Mucosa of rectum (tissue), 2 donors: ENCODE data around the gene TNS1.
A peak's percentile ranks its signal among the peaks of the same experiment; 100 is the strongest.

Source experiments
- H3K27ac ChIP-seq, 2 donors: one replicate each; pipeline ENCODE4 v1.7.0; 2013; ENCODE audit warnings: inconsistent platforms in 2 of 2, low read depth in 2 of 2, low read length in 2 of 2
- H3K27me3 ChIP-seq, 2 donors: one replicate each; pipeline ENCODE4 v1.7.0; 2013; ENCODE audit warnings: low read length in 2 of 2; ENCODE audit not compliant: control insufficient read depth in 2 of 2, insufficient read depth in 2 of 2
- H3K36me3 ChIP-seq, 2 donors: one replicate each; pipeline ENCODE4 v1.7.0; 2013; ENCODE audit warnings: low read length in 2 of 2; ENCODE audit not compliant: control insufficient read depth in 2 of 2, insufficient read depth in 2 of 2
- H3K4me1 ChIP-seq, 2 donors: one replicate each; pipeline ENCODE4 v1.7.0; 2013; ENCODE audit warnings: low read length in 2 of 2, mild to moderate bottlenecking in 1 of 2; ENCODE audit not compliant: control insufficient read depth in 2 of 2, insufficient read depth in 2 of 2
- H3K4me3 ChIP-seq, 2 donors: one replicate each; pipeline ENCODE4 v1.7.0; 2013; ENCODE audit warnings: low read length in 2 of 2
- H3K9ac ChIP-seq, 2 donors: one replicate each; pipeline ENCODE4 v1.7.0; 2013; ENCODE audit warnings: low read length in 2 of 2, low read depth in 1 of 2, mild to moderate bottlenecking in 1 of 2
- H3K9me3 ChIP-seq, 2 donors: one replicate each; pipeline ENCODE4 v1.7.0; 2013; ENCODE audit warnings: low read length in 2 of 2; ENCODE audit not compliant: control insufficient read depth in 2 of 2
- donor health status: healthy.
- donor health status: Normal muscosa, but diverticular disease.

TNS1 gene

DNA sequence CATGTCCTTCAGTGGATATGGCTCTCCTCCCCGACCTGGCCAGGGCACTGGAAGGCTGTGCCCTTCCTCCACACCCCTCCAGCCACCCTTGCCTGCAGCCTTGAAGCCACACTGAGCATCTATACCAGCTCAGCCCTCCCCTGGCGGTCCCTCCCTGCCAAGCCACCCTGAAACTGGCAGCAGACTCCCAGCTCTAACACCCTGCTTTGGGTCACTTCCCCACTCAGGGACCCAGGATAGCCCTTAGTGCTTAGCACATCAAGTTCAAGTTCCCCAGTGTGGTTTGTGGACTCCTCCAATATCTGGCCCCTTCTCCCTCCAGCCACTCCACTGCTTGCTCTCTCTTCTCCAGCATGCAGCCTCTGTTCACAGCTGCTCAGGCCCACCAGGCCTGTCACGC lies 89.4 kb downstream of the TNS1 start:
- no peaks in the 10 kb centered on the region for H3K36me3 ChIP-seq
- peaks cover 18 to 32% of the 10 kb centered on the region in 2 donors for H3K4me1 ChIP-seq
- no peak overlapping the region for H3K9ac ChIP-seq
- H3K9me3 ChIP-seq: no peaks in the 10 kb centered on the region
- H3K27ac ChIP-seq: peak overlapping the region; percentile 57 to 71
- no peak overlapping the region for H3K4me3 ChIP-seq
- H3K27me3 ChIP-seq: no peaks in the 10 kb centered on the region

DNA sequence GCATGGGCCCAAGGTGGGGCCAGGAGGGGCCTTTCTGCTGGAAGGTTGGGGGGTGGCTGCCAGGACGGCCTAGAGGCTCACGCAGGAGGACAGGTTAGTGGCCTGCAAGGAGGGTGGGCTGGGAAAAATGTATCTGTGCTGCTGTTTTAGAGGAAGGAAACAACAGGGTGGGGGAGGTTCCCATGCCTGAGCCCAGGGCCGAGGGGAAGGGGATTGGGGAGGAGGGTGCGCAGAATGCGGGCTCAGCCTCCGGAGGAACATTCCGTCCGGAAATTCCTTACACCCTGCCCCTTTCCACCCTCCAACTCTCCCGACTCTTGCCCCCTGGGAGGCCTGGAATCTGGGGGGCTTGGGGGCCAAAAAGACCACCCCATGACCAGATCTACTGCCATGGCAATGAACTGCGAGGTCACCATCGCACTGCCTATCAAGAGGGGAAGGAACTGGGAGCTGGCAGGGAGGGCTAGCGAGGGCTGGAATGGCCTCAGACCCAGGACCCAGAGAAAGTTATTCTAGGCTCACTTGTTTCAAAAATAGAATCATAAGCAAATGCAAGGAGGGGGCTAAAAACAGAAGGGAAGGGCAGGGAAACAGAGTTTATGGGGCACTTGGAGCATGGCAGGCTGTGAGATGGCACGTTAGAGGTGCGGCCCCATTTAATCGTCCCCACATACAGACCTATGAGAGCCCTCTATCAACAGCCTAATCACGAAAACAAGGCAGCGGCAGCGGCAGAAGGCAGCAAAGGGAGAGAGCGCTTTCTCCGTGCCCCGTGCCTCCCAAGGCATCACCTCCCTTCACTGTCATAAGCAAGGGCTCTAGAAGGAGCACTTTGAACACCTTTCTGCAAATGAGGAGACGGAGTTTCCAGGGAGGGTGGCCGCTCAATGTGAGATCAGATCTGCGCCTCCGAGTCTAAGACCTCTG lies 90.4 kb downstream of the TNS1 start:
- Histone ChIP-seq H3K27me3 (no peaks in the 10 kb centered on the region), H3K4me3 (no peak overlapping the region), H3K9me3 (no peaks in the 10 kb centered on the region), H3K9ac (peak overlapping the region in 1 of 2 donors; percentile 14), H3K36me3 (no peaks in the 10 kb centered on the region), H3K4me1 (peaks cover 18 to 32% of the 10 kb centered on the region in 2 donors), H3K27ac (peak overlapping the region; percentile 57 to 71)

- no peak overlapping the region for H3K4me3 ChIP-seq
- no peaks in the 10 kb centered on the region for H3K27me3 ChIP-seq
- H3K9ac ChIP-seq: peak overlapping the region in 1 of 2 donors; percentile 14
- H3K9me3 ChIP-seq: no peaks in the 10 kb centered on the region
- H3K36me3 ChIP-seq: no peaks in the 10 kb centered on the region
- H3K4me1 ChIP-seq: peaks cover 20 to 29% of the 10 kb centered on the region in 2 donors
- H3K27ac ChIP-seq: peak overlapping the region; percentile 57 to 71
Measured at GRCh38 chr2:217911283-217912097, 91.3 kb downstream of the TNS1 start.

DNA sequence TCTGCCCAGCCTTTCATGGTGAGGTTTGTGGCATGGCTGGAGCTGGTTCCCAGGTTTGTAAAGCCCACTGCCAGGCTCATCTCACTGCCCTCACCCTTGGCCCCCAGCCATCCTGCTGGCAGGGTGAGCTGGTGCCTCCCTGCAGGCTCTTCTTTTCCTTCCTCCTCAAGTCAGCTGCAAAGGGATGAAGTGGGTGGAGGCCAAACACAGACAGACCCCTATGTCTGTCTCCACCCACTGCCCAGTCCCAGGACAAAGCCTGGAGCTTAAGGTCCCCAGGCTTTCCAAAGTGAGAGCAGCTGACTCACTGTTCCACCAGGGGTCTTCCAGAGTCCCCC lies 92.0 kb downstream of the TNS1 start:
- Histone ChIP-seq H3K36me3 (no peaks in the 10 kb centered on the region), H3K9ac (no peak overlapping the region), H3K9me3 (no peaks in the 10 kb centered on the region), H3K4me3 (no peak overlapping the region), H3K27ac (peak overlapping the region; percentile 57 to 71), H3K4me1 (peaks cover 20 to 29% of the 10 kb centered on the region in 2 donors), H3K27me3 (no peaks in the 10 kb centered on the region)

DNA sequence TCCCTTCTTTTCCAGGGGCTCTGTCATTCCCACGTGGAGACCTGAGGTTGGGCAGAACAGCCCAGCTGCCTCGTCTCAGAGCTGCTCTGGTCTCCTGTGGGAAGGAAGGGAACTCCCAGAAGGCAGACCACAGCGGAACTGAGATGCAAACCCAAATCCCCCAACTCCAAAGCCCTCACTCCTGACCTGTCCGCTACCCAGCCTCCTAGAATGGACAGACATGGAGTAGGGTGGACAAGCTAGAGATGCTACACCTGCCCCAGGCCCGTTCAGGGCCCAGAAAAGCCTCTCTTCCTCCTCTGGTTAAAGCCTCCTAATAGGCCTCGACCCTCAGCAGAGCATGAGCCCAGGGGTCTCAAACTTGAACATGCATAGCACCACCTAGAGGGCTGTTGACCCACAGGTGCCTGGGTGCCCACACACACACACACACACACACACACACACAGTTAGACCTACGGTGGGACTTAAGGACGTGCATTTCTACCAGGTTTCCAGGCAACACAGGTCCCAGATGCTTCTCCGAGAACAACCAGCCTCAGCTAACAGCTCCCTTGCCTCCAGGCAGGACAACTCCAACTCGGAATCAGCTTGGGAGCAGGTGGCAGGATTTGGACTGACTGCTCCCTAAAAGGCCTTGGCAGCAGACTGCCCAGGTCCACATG lies 93.5 kb downstream of the TNS1 start:
- Histone ChIP-seq H3K9ac (no peak overlapping the region), H3K4me3 (no peak overlapping the region), H3K27ac (peak overlapping the region; percentile 43 to 49), H3K9me3 (no peaks in the 10 kb centered on the region), H3K4me1 (peaks cover 24 to 30% of the 10 kb centered on the region in 2 donors), H3K36me3 (no peaks in the 10 kb centered on the region), H3K27me3 (no peaks in the 10 kb centered on the region)

- no peak overlapping the region for H3K27ac ChIP-seq
- no peak overlapping the region for H3K4me3 ChIP-seq
- H3K4me1 ChIP-seq: peaks cover 28 to 36% of the 10 kb centered on the region in 2 donors
- H3K36me3 ChIP-seq: no peaks in the 10 kb centered on the region
- H3K27me3 ChIP-seq: no peaks in the 10 kb centered on the region
- no peak overlapping the region for H3K9ac ChIP-seq
- no peaks in the 10 kb centered on the region for H3K9me3 ChIP-seq
Measured at GRCh38 chr2:217908544-217908943, 94.3 kb downstream of the TNS1 start.

- peak overlapping the region in 1 of 2 donors; percentile 53 for H3K27ac ChIP-seq
Measured at GRCh38 chr2:217907266-217907665, 95.5 kb downstream of the TNS1 start.

GRCh38 chr2:217906798-217907197 lies 96.0 kb downstream of the TNS1 start:
- no peak overlapping the region for H3K4me3 ChIP-seq
- H3K9me3 ChIP-seq: no peaks in the 10 kb centered on the region
- peaks cover 28 to 53% of the 10 kb centered on the region in 2 donors for H3K4me1 ChIP-seq
- H3K9ac ChIP-seq: no peak overlapping the region
- no peaks in the 10 kb centered on the region for H3K27me3 ChIP-seq
- H3K27ac ChIP-seq: peak overlapping the region; percentile 27 to 53
- no peaks in the 10 kb centered on the region for H3K36me3 ChIP-seq

More at GRCh38 chr2:217907266-217907665, 95.5 kb downstream of the TNS1 start:
- peaks cover 26 to 49% of the 10 kb centered on the region in 2 donors for H3K4me1 ChIP-seq
- H3K4me3 ChIP-seq: no peak overlapping the region
- no peaks in the 10 kb centered on the region for H3K9me3 ChIP-seq
- no peak overlapping the region for H3K9ac ChIP-seq
- H3K36me3 ChIP-seq: no peaks in the 10 kb centered on the region
- H3K27me3 ChIP-seq: no peaks in the 10 kb centered on the region

- H3K27me3 ChIP-seq: no peaks in the 10 kb centered on the region
- peaks cover 28 to 46% of the 10 kb centered on the region in 2 donors for H3K4me1 ChIP-seq
- no peak overlapping the region for H3K9ac ChIP-seq
- no peaks in the 10 kb centered on the region for H3K36me3 ChIP-seq
- H3K9me3 ChIP-seq: no peaks in the 10 kb centered on the region
- H3K4me3 ChIP-seq: no peak overlapping the region
- H3K27ac ChIP-seq: peak overlapping the region; percentile 70 to 81
Measured at GRCh38 chr2:217905896-217906295, 96.9 kb downstream of the TNS1 start.
